A549 (cell line): ENCODE results near the gene NCR2. TPM values are rescaled to one million over a fixed set of nuclear protein-coding genes. Genes with fewer than 3 reads are reported as not detected.

Source experiments
- ATAC-seq, 2 experiments: fragments of 200-7000 bp in 1 of 2; fragments of >200 bp in 1 of 2; cut with Nextera tagmentation in 1 of 2; cut with Tn5 transposase in 1 of 2; 3 replicates each; pipeline versions ENCODE4 v1.8.0 to v1.9.1; 2018 to 2020; ENCODE audit warnings: mild to moderate bottlenecking in 1 of 2, moderate library complexity in 1 of 2
- CTCF ChIA-PET: fragments of 300-600 bp; sonication (Branson Sonifier 250); formaldehyde crosslinking; extraction: SDS; loops from one replicate; lab custom pipeline; 2021; ENCODE audit warnings: antibody characterized with exemption, inconsistent platforms; lab: Yijun Ruan, JAX
- POLR2A ChIA-PET: fragments of 350-600 bp; formaldehyde crosslinking; extraction: SDS; loops from one replicate; lab custom pipeline; 2021; ENCODE audit warnings: antibody characterized with exemption, inconsistent platforms; lab: Yijun Ruan, JAX
- DNase-seq, 2 experiments: peaks; one replicate each; pipeline versions ENCODE4 v3.0.0 to v3.0.0-alpha.2; 2011 to 2016; ENCODE audit warnings: low read depth in 1 of 2, low spot score in 1 of 2
- FAIRE-seq: peaks from 2 replicates; lab custom pipeline; 2011; peaks lifted over from hg19 to GRCh38; lab: Jason Lieb, UNC
- H3K27ac ChIP-seq, 2 experiments: fragments of >200 bp; sonication (Bioruptor Twin); formaldehyde crosslinking; 3 replicates each; pipeline ENCODE4 v1.5.1; 2016 to 2017
- H3K4me1 ChIP-seq: fragments of >200 bp; sonication (Bioruptor Twin); formaldehyde crosslinking; 3 replicates; pipeline ENCODE4 v1.6.1; 2016
- H3K4me2 ChIP-seq: fragments of >200 bp; sonication (Bioruptor Twin); formaldehyde crosslinking; 3 replicates; pipeline ENCODE4 v1.6.1; 2016
- H3K4me3 ChIP-seq: fragments of >200 bp; sonication (Bioruptor Twin); formaldehyde crosslinking; 3 replicates; pipeline ENCODE4 v1.5.1; 2016
- H3K9me3 ChIP-seq: fragments of >200 bp; sonication (Bioruptor Twin); formaldehyde crosslinking; 3 replicates; pipeline ENCODE4 v1.6.1; 2016
- ATOH8 ChIP-seq: fragments of 250-450 bp; sonication (Bioruptor Pico); IDR thresholded peaks from 2 replicates; pipeline ENCODE4 v1.5.0; 2020; ENCODE audit warnings: low read depth, mild to moderate bottlenecking, moderate library complexity
- BHLHE40 ChIP-seq: IDR thresholded peaks from 2 replicates; pipeline ENCODE4 v1.6.1; 2012; ENCODE audit warnings: low read depth, low read length, inconsistent platforms
- CBX8 ChIP-seq: fragments of 200-600 bp; sonication (generic); IDR thresholded peaks from 2 replicates; pipeline ENCODE4 v1.6.1; 2016
- CEBPB ChIP-seq, 2 experiments: fragments of >200 bp in 1 of 2; sonication (Bioruptor Twin) in 1 of 2; formaldehyde crosslinking in 1 of 2; IDR thresholded peaks; 2 replicates each; pipeline ENCODE4 v1.6.1; 2012 to 2016
- CHD2 ChIP-seq: fragments of 150-350 bp; IDR thresholded peaks from 2 replicates; pipeline ENCODE4 v1.6.1; 2014; ENCODE audit warnings: low read length; ENCODE audit not compliant: partially characterized antibody
- E2F6 ChIP-seq: IDR thresholded peaks from 2 replicates; pipeline ENCODE4 v1.6.1; 2012; ENCODE audit warnings: low read depth, borderline replicate concordance
- ELK1 ChIP-seq: fragments of 150-350 bp; IDR thresholded peaks from 2 replicates; pipeline ENCODE4 v1.6.1; 2014; ENCODE audit warnings: low read depth, mild to moderate bottlenecking, low read length
- EP300 ChIP-seq, 2 experiments: fragments of >200 bp; sonication (Bioruptor Twin); formaldehyde crosslinking; IDR thresholded peaks; 2 replicates in 1 of 2; 3 replicates in 1 of 2; pipeline ENCODE4 v1.6.1; 2016 to 2017
- FOSB ChIP-seq: fragments of 250-450 bp; sonication (Bioruptor Pico); IDR thresholded peaks from 2 replicates; pipeline ENCODE4 v1.5.0; 2020; ENCODE audit warnings: mild to moderate bottlenecking, moderate library complexity
- FOSL2 ChIP-seq, 2 experiments: fragments of 450-650 bp in 1 of 2; fragments of >200 bp in 1 of 2; sonication (Bioruptor Twin) in 1 of 2; formaldehyde crosslinking; IDR thresholded peaks; 2 replicates each; pipeline versions ENCODE4 v1.5.0 to v1.6.1; 2016 to 2020; ENCODE audit warnings: mild to moderate bottlenecking in 1 of 2, moderate library complexity in 1 of 2
- HDAC2 ChIP-seq: fragments of 200-600 bp; sonication (generic); IDR thresholded peaks from 2 replicates; pipeline ENCODE4 v1.6.1; 2016
- HES2 ChIP-seq: fragments of >200 bp; sonication (Bioruptor Twin); formaldehyde crosslinking; IDR thresholded peaks from 2 replicates; pipeline ENCODE4 v1.6.1; 2016
- HEYL ChIP-seq: fragments of 250-450 bp; sonication (Bioruptor Pico); IDR thresholded peaks from 2 replicates; pipeline ENCODE4 v1.8.0; 2021; ENCODE audit warnings: mild to moderate bottlenecking, moderate library complexity
- HMGXB4 ChIP-seq: fragments of 250-450 bp; sonication (Bioruptor Pico); IDR thresholded peaks from 2 replicates; pipeline ENCODE4 v1.5.0; 2021; ENCODE audit warnings: mild to moderate bottlenecking, moderate library complexity, borderline replicate concordance
- HOXB5 ChIP-seq: fragments of 250-450 bp; sonication (Bioruptor Pico); IDR thresholded peaks from 2 replicates; pipeline ENCODE4 v1.5.0; 2020; ENCODE audit warnings: mild to moderate bottlenecking, moderate library complexity
- JUN ChIP-seq, 2 experiments: fragments of >200 bp; sonication (Bioruptor Twin); formaldehyde crosslinking; IDR thresholded peaks; 2 replicates in 1 of 2; 3 replicates in 1 of 2; pipeline ENCODE4 v1.6.1; 2016 to 2017
- JUNB ChIP-seq: fragments of >200 bp; sonication (Bioruptor Twin); formaldehyde crosslinking; IDR thresholded peaks from 2 replicates; pipeline ENCODE4 v1.6.1; 2016
- MAFK ChIP-seq: fragments of 450-650 bp; IDR thresholded peaks from 2 replicates; pipeline ENCODE4 v1.6.1; 2014; ENCODE audit not compliant: partially characterized antibody
- MAZ ChIP-seq: fragments of 150-350 bp; IDR thresholded peaks from 2 replicates; pipeline ENCODE4 v1.6.1; 2014; ENCODE audit warnings: antibody characterized with exemption, low read depth, low read length, borderline replicate concordance
- PBX3 ChIP-seq: IDR thresholded peaks from 2 replicates; pipeline ENCODE4 v1.6.1; 2012
- POLR2AphosphoS2 ChIP-seq: conservative IDR thresholded peaks from 2 replicates; pipeline ENCODE4 v1.6.1; 2012; ENCODE audit warnings: low read length, improper control_type of control experiment, inconsistent platforms
- RAD21 ChIP-seq, 2 experiments: fragments of >200 bp in 1 of 2; sonication (Bioruptor Twin) in 1 of 2; formaldehyde crosslinking in 1 of 2; IDR thresholded peaks in 1 of 2; conservative IDR thresholded peaks in 1 of 2; 2 replicates in 1 of 2; 3 replicates in 1 of 2; pipeline ENCODE4 v1.6.1; 2012 to 2018; ENCODE audit warnings: inconsistent platforms in 1 of 2
- RARB ChIP-seq: fragments of 250-450 bp; sonication (Bioruptor Pico); IDR thresholded peaks from 2 replicates; pipeline ENCODE4 v1.8.0; 2021; ENCODE audit warnings: mild to moderate bottlenecking, moderate library complexity
- RFX5 ChIP-seq: fragments of 450-650 bp; IDR thresholded peaks from 2 replicates; pipeline ENCODE4 v1.7.1; 2014; ENCODE audit warnings: antibody characterized with exemption, mild to moderate bottlenecking, moderate library complexity
- SMC3 ChIP-seq: fragments of >200 bp; sonication (Bioruptor Twin); formaldehyde crosslinking; IDR thresholded peaks from 3 replicates; pipeline ENCODE4 v1.6.1; 2018; ENCODE audit warnings: inconsistent platforms
- TFCP2L1 ChIP-seq: fragments of 250-450 bp; sonication (Bioruptor Pico); IDR thresholded peaks from 2 replicates; pipeline ENCODE4 v1.5.0; 2021; ENCODE audit warnings: mild to moderate bottlenecking
- USF2 ChIP-seq: fragments of 450-650 bp; IDR thresholded peaks from 2 replicates; pipeline ENCODE4 v1.6.1; 2014; ENCODE audit warnings: antibody characterized with exemption
- ZC3H11A ChIP-seq: fragments of 450-650 bp; IDR thresholded peaks from 2 replicates; pipeline ENCODE4 v1.6.1; 2014; ENCODE audit warnings: antibody characterized with exemption, mild to moderate bottlenecking
- ZFP36 ChIP-seq: fragments of 450-650 bp; IDR thresholded peaks from 2 replicates; pipeline ENCODE4 v1.6.1; 2014; ENCODE audit warnings: borderline replicate concordance; ENCODE audit not compliant: partially characterized antibody
- ZNF302 ChIP-seq: fragments of 250-450 bp; sonication (Bioruptor Pico); IDR thresholded peaks from 2 replicates; pipeline ENCODE4 v1.9.0; 2021; ENCODE audit warnings: inconsistent platforms, mild to moderate bottlenecking, moderate library complexity
- WGBS: methylation state at CpG from one replicate; pipeline ENCODE4 v1.1.6; 2017; ENCODE audit errors: missing lambda C conversion rate; 5-methylcytosine and 5-hydroxymethylcytosine counted together
- polyA plus RNA-seq, 4 experiments: library from polyadenylated mRNA; depleted of rRNA in 3 of 4; stranded (reverse); fragments of >200 nt; fragmentation: RNase III in 1 of 4; extraction: RNeasy Plus Mini Kit Qiagen cat#74134 plus additional on column Dnase treatment in 1 of 4; gene quantifications; 2 replicates in 3 of 4; 3 replicates in 1 of 4; pipeline ENCODE4 v1.2.3, GENCODE V29; 2011 to 2017

NCR2 gene
- polyA plus RNA-seq, 2 of the 4 experiments (the other 2 are of a cell fraction) = not detected

- no peak overlapping the region for H3K4me3 ChIP-seq
- TF ChIP-seq JUN (IDR thresholded peaks at IDR 0.05) = no peak
- TF ChIP-seq HES2 = no peak
- TF ChIP-seq SMC3 = no peak
- TF ChIP-seq PBX3 = no peak
- TF ChIP-seq CBX8 = no peak
- no peak for TF ChIP-seq HMGXB4 (CRISPR knock-in tag)
- no peak for TF ChIP-seq ELK1
- no peak for TF ChIP-seq RAD21 (conservative IDR thresholded peaks at IDR 0.05 in 1 of 2, IDR thresholded peaks at IDR 0.05 in 1 of 2)
- TF ChIP-seq RARB = no peak
- no peak for TF ChIP-seq CEBPB (IDR thresholded peaks at IDR 0.05)
- no peak for TF ChIP-seq FOSB (CRISPR knock-in tag)
- TF ChIP-seq ATOH8 = no peak
- no peak for TF ChIP-seq POLR2AphosphoS2
- TF ChIP-seq MAZ = no peak
- TF ChIP-seq ZNF302 (CRISPR knock-in tag) = no peak
- TF ChIP-seq MAFK = no peak
- no peak for TF ChIP-seq RFX5
- TF ChIP-seq JUNB = no peak
- no peak for TF ChIP-seq FOSL2 (IDR thresholded peaks at IDR 0.05)
- no peak for TF ChIP-seq FOSL2 (CRISPR knock-in tag; IDR thresholded peaks at IDR 0.05)
- TF ChIP-seq ZC3H11A = no peak
- TF ChIP-seq, all 56 proteins: peak for 0
- Histone ChIP-seq H3K9me3 (no peaks in the 10 kb centered on the region), H3K27ac (no peak overlapping the region), H3K4me1 (no peaks in the 10 kb centered on the region), H3K4me2 (no peak overlapping the region)
- ChIA-PET CTCF (interaction anchor here (1.0 to 2.1 kb wide), 2 partner anchors 9 to 323 kb away, joined by 4 read pairs; no protein-coding TSS in a partner anchor), POLR2A (no interaction called here)
- no peak for DNase-seq
- FAIRE-seq = no peak
- no peak for ATAC-seq
- 36% methylated on average over 4 of the region's 4 CpGs for WGBS
Observed at GRCh38 chr6:41359617-41360313, 24.4 kb downstream of the NCR2 start.

GRCh38 chr6:41360314-41360685, 24.9 kb downstream of the NCR2 start:
- DNase-seq (no peak), FAIRE-seq (no peak), ATAC-seq (no peak)
- Histone ChIP-seq H3K9me3 (no peaks in the 10 kb centered on the region), H3K4me2 (no peak overlapping the region), H3K27ac (no peak overlapping the region), H3K4me3 (no peak overlapping the region), H3K4me1 (no peaks in the 10 kb centered on the region)
- WGBS = 0% methylated on average over 1 of the region's 2 CpGs
- ChIA-PET CTCF (interaction anchor here (2.1 kb wide), 1 partner anchor 323 kb away, joined by 4 read pairs; no protein-coding TSS in a partner anchor), POLR2A (no interaction called here)
- no peak for TF ChIP-seq MAZ
- TF ChIP-seq HOXB5 (CRISPR knock-in tag) = no peak
- TF ChIP-seq TFCP2L1 (CRISPR knock-in tag) = no peak
- no peak for TF ChIP-seq EP300 (IDR thresholded peaks at IDR 0.05)
- TF ChIP-seq CHD2 = no peak
- TF ChIP-seq ZFP36 = no peak
- TF ChIP-seq CEBPB (IDR thresholded peaks at IDR 0.05) = no peak
- no peak for TF ChIP-seq SMC3
- TF ChIP-seq USF2 = no peak
- TF ChIP-seq PBX3 = no peak
- TF ChIP-seq HEYL (CRISPR knock-in tag) = no peak
- TF ChIP-seq BHLHE40 = no peak
- no peak for TF ChIP-seq HDAC2
- TF ChIP-seq POLR2AphosphoS2 = no peak
- TF ChIP-seq E2F6 = no peak
